ENCODE measurements around the gene DGKA. TPM values are rescaled to one million over a fixed set of nuclear protein-coding genes. Genes with fewer than 3 reads are reported as not detected.

The DGKA gene
- total and polyA plus RNA-seq, 2 of the 13 experiments (the other 11 are each of a cell fraction or from before 2014, with no cell fraction given), result 2.4 to 5.4 TPM

- TF ChIP-seq GABPB1 (CRISPR knock-in tag; IDR thresholded peaks at IDR 0.05), result peak; percentile 61; the same call in 1 of the 2 replicates
- peak; percentile 53; the same call in 1 of the 2 replicates for TF ChIP-seq BORCS8-MEF2B (CRISPR knock-in tag; IDR thresholded peaks at IDR 0.05)
- peak; percentile 70; the same call in 1 of the 2 replicates for TF ChIP-seq ZNF589 (CRISPR knock-in tag; conservative IDR thresholded peaks at IDR 0.05)
- no peak for TF ChIP-seq ZNF3 (CRISPR knock-in tag; IDR thresholded peaks at IDR 0.05)
- TF ChIP-seq MYC (CRISPR knock-in tag; IDR thresholded peaks at IDR 0.05; ENCODE audit: borderline replicate concordance), result peak; percentile 60; the same call in 1 of the 2 replicates
- peak; percentile 88 for TF ChIP-seq PBX2 (CRISPR knock-in tag; IDR thresholded peaks at IDR 0.05)
- TF ChIP-seq HMGXB4 (CRISPR knock-in tag; IDR thresholded peaks at IDR 0.05; ENCODE audit: borderline replicate concordance in 1 of 2, low read depth in 1 of 2), result peak; percentile 38 to 62; a peak in 1 of 4 replicates
- no peak for TF ChIP-seq FUBP1 (CRISPR knock-in tag; IDR thresholded peaks at IDR 0.05; ENCODE audit: borderline replicate concordance)
- TF ChIP-seq ZNF337 (CRISPR knock-in tag; IDR thresholded peaks at IDR 0.05; ENCODE audit: borderline replicate concordance, low read depth), result no peak; the same call in 1 of the 2 replicates
- no peak for TF ChIP-seq ZNF496 (CRISPR knock-in tag; IDR thresholded peaks at IDR 0.05; ENCODE audit: insufficient replicate concordance)
- peak; percentile 75 for TF ChIP-seq BRD4 (CRISPR knock-in tag; IDR thresholded peaks at IDR 0.05)
- no peak for TF ChIP-seq SRSF1 (optimal IDR thresholded peaks at IDR 0.05; ENCODE audit: low read depth, low read length)
- no peak; the same call in 1 of the 2 replicates for TF ChIP-seq TBP (CRISPR knock-in tag; IDR thresholded peaks at IDR 0.05)
- TF ChIP-seq KDM5A (IDR thresholded peaks at IDR 0.05; ENCODE audit: borderline replicate concordance, low read length), result no peak
- no peak for TF ChIP-seq GLMP (CRISPR knock-in tag; IDR thresholded peaks at IDR 0.05; ENCODE audit: borderline replicate concordance)
- TF ChIP-seq ZNF281 (CRISPR knock-in tag; IDR thresholded peaks at IDR 0.05; ENCODE audit: borderline replicate concordance), result no peak
- TF ChIP-seq AGO1 (IDR thresholded peaks at IDR 0.05; ENCODE audit: low read depth, low read length, poor library complexity, severe bottlenecking), result peak; percentile 77
- TF ChIP-seq ZNF251 (CRISPR knock-in tag; IDR thresholded peaks at IDR 0.05), result no peak
- no peak for TF ChIP-seq SAFB2 (CRISPR knock-in tag; IDR thresholded peaks at IDR 0.05; ENCODE audit: borderline replicate concordance, low read depth)
Measured at GRCh38 chr12:55996715-55997534, 66.0 kb downstream of the DGKA start, which contains the start of gene SUOX (continued).
